C4-2B (cell line): Measurements from ENCODE around the gene KPNA6.

Source experiments
- H3K27ac ChIP-seq: fragments of 450-650 bp; 2 replicates; pipeline ENCODE4 v1.5.1; 2017
- CTCF ChIP-seq: fragments of 450-650 bp; conservative IDR thresholded peaks from 2 replicates; pipeline ENCODE4 v1.5.1; 2017; ENCODE audit warnings: mild to moderate bottlenecking
- ZFX ChIP-seq: fragments of 450-650 bp; IDR thresholded peaks from 2 replicates; pipeline ENCODE4 v1.6.1; 2017

Gene KPNA6

DNA sequence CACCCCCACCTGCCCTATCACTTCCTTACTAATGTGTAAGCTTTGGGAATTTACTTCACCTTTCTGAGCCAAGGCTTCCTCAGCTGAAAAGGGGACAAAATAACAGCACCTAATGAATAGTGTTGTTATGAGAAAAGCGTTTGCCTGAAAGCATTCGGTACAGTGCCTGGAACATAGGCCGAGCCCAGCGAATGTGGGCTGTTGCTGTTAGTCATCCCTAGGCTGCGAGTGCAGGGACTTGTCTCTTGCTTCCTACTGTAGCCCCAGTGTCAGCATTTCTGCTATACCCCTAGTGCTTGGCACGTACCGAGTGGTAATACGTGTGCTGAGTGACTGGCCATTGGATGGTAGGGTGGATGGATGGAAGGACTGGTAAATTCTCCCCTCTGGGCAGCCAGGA lies 16.7 kb upstream of the KPNA6 start:
- TF ChIP-seq CTCF, result no peak
- no peak for TF ChIP-seq ZFX
- H3K27ac ChIP-seq, result no peak overlapping the region

DNA sequence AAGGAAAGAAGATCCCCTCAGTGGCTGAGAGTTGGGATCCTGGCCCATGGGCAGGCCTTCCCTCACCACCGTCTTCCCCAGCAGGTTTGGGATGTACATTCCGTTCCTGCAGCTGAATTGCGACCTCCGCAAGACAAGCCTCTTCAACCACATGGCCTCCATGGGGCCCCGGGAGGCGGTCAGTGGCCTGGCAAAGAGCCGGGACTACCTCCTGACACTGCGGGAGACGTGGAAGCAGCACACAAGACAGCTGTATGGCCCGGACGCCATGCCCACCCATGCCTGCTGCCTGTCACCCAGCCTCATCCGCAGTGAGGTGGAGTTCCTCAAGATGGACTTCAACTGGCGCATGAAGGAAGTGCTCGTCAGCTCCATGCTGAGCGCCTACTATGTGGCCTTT lies 16.3 kb upstream of the KPNA6 start:
- H3K27ac ChIP-seq, result no peak overlapping the region; the same call in 1 of the 2 replicates
- TF ChIP-seq CTCF (no peak), ZFX (no peak)

DNA sequence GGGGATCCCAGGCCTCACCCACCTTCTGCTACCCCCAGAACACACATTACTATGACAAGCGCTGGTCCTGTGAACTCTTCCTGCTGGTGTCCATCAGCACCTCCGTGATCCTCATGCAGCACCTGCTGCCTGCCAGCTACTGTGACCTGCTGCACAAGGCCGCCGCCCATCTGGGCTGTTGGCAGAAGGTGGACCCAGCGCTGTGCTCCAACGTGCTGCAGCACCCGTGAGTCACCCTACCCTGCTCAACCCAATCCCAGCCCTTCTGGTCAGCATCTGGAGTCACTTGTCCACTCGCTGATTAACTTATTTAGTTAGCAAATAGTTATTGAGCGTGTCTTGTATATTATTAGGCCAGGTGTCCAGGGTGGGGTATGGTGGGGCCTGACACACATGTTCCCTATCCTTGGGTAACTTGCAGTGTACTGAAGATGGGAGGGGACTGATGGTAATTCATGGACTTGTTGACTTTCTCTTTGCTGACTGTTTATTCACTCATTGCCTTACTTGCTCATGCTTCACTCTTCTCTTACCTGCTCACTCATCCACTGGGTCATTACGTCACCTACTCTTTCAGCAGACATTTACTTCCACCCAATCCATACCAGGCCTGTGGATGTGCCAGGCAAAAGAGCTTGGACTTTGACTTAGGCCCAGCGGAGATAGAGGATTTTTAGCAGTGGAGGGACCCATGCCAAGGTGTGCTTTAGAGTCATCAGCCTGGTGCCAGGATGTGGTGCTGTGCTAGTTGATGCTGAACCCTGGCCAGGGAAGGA lies 12.9 kb upstream of the KPNA6 start:
- no peak for TF ChIP-seq CTCF
- TF ChIP-seq ZFX, result no peak
- H3K27ac ChIP-seq, result no peak overlapping the region

DNA sequence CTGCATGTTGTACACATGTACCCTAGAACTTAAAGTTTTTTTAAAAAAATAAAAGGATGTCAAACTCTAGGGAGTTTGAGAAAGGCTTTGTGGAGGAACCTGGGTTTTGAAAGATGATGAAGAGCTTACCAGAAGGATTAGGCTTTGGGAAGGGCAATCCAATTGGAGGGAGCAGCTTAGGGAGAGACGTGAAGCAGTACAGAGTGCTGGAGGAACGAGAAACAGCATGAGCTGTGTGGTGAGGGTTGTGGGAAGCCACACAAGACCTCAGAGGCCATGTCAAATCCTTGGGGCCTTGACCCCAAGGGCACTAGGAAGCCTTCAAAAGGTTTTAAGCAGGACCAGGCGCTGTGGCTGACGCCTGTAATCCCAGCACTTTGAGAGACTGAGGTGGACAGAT lies 8.4 kb upstream of the KPNA6 start:
- TF ChIP-seq ZFX (no peak), CTCF (no peak)
- no peak overlapping the region for H3K27ac ChIP-seq

- H3K27ac ChIP-seq, result no peak overlapping the region
- TF ChIP-seq CTCF (no peak), ZFX (no peak)
Measured at GRCh38 chr1:32100359-32100758, 7.5 kb upstream of the KPNA6 start.

DNA sequence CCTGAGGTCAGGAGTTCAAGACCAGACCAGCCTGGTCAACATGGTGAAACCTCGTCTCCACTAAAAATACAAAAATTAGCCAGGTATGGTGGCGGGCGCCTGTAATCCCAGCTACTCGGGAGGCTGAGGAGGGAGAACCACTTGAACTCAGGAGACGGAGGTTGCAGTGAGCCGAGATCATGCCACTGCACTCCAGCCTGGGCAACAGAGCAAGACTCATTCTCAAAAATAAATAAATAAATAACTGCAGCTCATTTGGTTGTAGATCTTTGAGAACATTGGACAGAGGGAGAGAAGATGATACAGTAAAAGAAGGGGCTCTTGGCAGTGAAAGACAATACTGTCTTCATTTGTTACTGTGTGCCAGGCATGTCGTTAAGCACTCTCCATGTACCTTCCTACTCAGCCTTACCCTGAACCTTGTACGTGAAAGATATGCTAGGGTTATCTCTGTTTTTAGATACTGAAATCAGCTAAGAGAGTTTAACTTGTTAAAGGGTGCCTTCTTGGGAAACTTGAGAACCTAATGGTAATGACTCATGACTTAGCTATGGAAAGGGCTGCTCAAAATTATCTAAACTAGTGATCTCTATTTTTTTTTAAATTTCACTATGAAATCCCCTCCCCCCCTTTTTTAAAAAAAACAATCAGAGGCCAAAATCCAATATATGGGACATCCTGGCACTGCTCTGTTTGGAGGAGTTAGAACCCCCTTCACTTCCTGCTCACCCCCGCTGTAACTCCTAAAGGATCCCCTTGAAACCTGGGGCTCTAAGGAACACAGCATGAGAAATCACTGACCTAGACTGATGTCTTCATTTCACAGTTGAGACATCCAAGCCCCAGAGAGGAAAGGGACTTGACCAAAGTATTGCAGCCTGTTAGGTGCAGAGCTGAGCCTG lies 6.8 kb upstream of the KPNA6 start:
- TF ChIP-seq ZFX (no peak), CTCF (no peak)
- H3K27ac ChIP-seq, result no peak overlapping the region

GRCh38 chr1:32104127-32104526 lies 3.7 kb upstream of the KPNA6 start:
- TF ChIP-seq CTCF (no peak), ZFX (no peak)
- H3K27ac ChIP-seq, result no peak overlapping the region
